Common myeloid progenitor, CD34-positive (primary cell): ENCODE results near the gene FHIT.
A peak's percentile ranks its signal among the peaks of the same experiment; 100 is the strongest.

Experiments used
- CTCF ChIA-PET: fragments of 350-600 bp; sonication (Branson Sonifier 250); formaldehyde crosslinking; loops from one replicate; lab custom pipeline; 2021; ENCODE audit warnings: antibody characterized with exemption; lab: Charles Lee
- POLR2A ChIA-PET: fragments of 350-600 bp; sonication (Branson Sonifier 250); formaldehyde crosslinking; loops from one replicate; lab custom pipeline; 2021; ENCODE audit warnings: antibody characterized with exemption; lab: Charles Lee
- DNase-seq, 3 donors: peaks; one replicate each; pipeline versions ENCODE4 v3.0.0 to v3.0.0-alpha.2; 2013
- H3K27ac ChIP-seq, 2 experiments: 1 replicate in 1 of 2; 2 replicates in 1 of 2; pipeline ENCODE4 v1.7.0; 2013; ENCODE audit warnings: inconsistent platforms in 2 of 2, low read length in 2 of 2, mild to moderate bottlenecking in 2 of 2, low read depth in 1 of 2, moderate library complexity in 1 of 2; ENCODE audit not compliant: severe bottlenecking in 2 of 2, insufficient read depth in 1 of 2, poor library complexity in 1 of 2
- H3K27me3 ChIP-seq, 5 experiments: replicated peaks in 2 of 5; 1 replicate in 3 of 5; 2 replicates in 2 of 5; pipeline versions ENCODE4 v1.6.1 to v1.7.0; 2013; ENCODE audit warnings: low read length in 4 of 5, mild to moderate bottlenecking in 2 of 5, moderate library complexity in 2 of 5, inconsistent platforms in 1 of 5; ENCODE audit not compliant: insufficient read depth in 5 of 5, control insufficient read depth in 4 of 5
- H3K36me3 ChIP-seq, 4 experiments: 1 replicate in 2 of 4; 2 replicates in 2 of 4; pipeline versions ENCODE4 v1.6.1 to v1.7.0; 2013; ENCODE audit warnings: low read length in 3 of 4, control low read depth in 1 of 4, mild to moderate bottlenecking in 1 of 4; ENCODE audit not compliant: control insufficient read depth in 4 of 4, insufficient read depth in 4 of 4
- H3K4me1 ChIP-seq, 4 experiments: 1 replicate in 3 of 4; 2 replicates in 1 of 4; pipeline versions ENCODE4 v1.6.1 to v1.7.1; 2013; ENCODE audit warnings: low read length in 3 of 4, mild to moderate bottlenecking in 3 of 4, control low read depth in 1 of 4, inconsistent platforms in 1 of 4, moderate library complexity in 1 of 4; ENCODE audit not compliant: control insufficient read depth in 4 of 4, insufficient read depth in 4 of 4; ENCODE audit errors: control extremely low read depth in 1 of 4
- H3K4me3 ChIP-seq, 7 experiments: 1 replicate in 4 of 7; 2 replicates in 3 of 7; pipeline versions ENCODE4 v1.5.1 to v1.7.0; 2013; ENCODE audit warnings: mild to moderate bottlenecking in 7 of 7, low read length in 6 of 7, moderate library complexity in 6 of 7, inconsistent platforms in 2 of 7, low read depth in 2 of 7, control low read depth in 1 of 7; ENCODE audit not compliant: insufficient read depth in 4 of 7, control insufficient read depth in 1 of 7; ENCODE audit errors: extremely low read depth in 1 of 7
- H3K9me3 ChIP-seq, 5 experiments: 1 replicate in 4 of 5; 2 replicates in 1 of 5; pipeline versions ENCODE4 v1.6.1 to v1.7.1; 2013; ENCODE audit warnings: low read length in 4 of 5, mild to moderate bottlenecking in 2 of 5, inconsistent platforms in 1 of 5, low read depth in 1 of 5, moderate library complexity in 1 of 5; ENCODE audit not compliant: control insufficient read depth in 4 of 5, insufficient read depth in 2 of 5; ENCODE audit errors: control extremely low read depth in 1 of 5
- WGBS: methylation state at CpG from one replicate; pipeline ENCODE4 v1.1.5; 2013; ENCODE audit not compliant: insufficient coverage; 5-methylcytosine and 5-hydroxymethylcytosine counted together

The FHIT gene

DNA sequence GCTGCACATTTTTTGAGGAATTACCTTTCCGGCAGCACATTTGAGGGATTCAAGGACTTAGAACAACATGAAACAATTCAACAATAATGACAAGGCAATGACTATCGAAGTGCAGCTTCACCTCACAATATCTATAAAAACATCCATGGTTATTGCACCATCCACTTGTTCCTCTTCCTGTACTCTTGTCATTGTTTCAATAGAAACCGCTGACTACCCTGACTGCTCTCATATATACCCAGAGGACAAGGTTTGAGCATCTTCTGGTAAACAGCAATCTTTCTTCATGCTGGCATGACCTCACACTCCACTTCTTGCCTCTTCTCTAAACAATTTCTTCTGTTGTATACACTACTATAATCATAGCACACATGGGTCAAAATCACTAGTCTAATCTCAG is 864.9 kb downstream of the FHIT start:
- DNase-seq: peak in 2 of 3 donors; percentile 3 to 41
- CTCF ChIA-PET: no interaction called here
- Histone ChIP-seq H3K27ac (no peak overlapping the region), H3K4me1 (no peaks in the 10 kb centered on the region), H3K27me3 (no peaks in the 10 kb centered on the region), H3K4me3 (no peak overlapping the region), H3K9me3 (no peaks in the 10 kb centered on the region), H3K36me3 (no peaks in the 10 kb centered on the region)
- POLR2A ChIA-PET: no interaction called here
- WGBS: 62% methylated on average over 3 of the region's 3 CpGs

DNA sequence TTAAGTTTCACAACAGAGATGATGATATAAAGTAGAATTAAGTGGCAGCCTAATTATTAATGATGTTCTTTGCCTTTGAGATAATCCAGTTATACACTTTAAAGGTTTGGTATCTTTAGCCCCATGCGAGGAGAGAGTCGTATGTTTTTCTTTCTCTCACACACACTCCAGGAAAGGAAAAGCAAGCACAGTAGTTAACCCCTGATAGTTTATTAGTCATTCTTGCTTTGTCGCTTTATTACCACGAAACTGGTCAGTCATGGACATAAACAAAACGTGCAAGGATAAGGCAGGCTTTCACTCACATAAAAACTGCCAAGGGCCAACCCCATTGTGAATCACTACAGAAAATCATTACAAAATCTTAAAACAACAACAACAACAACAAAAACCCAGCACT is 866.9 kb downstream of the FHIT start:
- CTCF ChIA-PET: no interaction called here
- H3K9me3 ChIP-seq: no peaks in the 10 kb centered on the region
- 85% methylated on average over 5 of the region's 5 CpGs for WGBS
- no peak for DNase-seq
- POLR2A ChIA-PET: no interaction called here
- H3K4me1 ChIP-seq: no peaks in the 10 kb centered on the region
- no peak overlapping the region for H3K27ac ChIP-seq
- no peak overlapping the region for H3K4me3 ChIP-seq
- no peaks in the 10 kb centered on the region for H3K27me3 ChIP-seq
- no peaks in the 10 kb centered on the region for H3K36me3 ChIP-seq

DNA sequence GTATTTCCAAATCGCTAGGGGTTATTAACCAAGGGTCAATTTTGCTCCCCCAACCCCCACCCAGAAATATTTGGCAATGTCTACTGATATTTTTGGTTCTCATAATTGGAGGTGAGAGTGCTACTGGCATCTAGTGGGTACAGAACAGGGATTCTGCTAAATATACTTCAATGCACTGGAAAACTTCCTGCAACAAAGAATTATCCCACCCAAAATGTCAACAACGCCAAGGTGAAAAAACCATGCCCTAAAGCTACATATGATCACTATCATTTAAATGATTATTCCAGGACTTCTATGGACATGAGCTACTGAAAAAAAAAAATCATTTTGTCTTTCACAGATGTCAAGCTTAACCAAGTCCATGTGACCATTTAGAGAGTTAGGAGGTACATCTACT is 867.9 kb downstream of the FHIT start:
- no peak overlapping the region for H3K4me3 ChIP-seq
- no peaks in the 10 kb centered on the region for H3K36me3 ChIP-seq
- no peaks in the 10 kb centered on the region for H3K27me3 ChIP-seq
- ChIA-PET POLR2A (no interaction called here), CTCF (no interaction called here)
- DNase-seq: no peak
- H3K27ac ChIP-seq: no peak overlapping the region
- 100% methylated on average over 1 of the region's 2 CpGs for WGBS
- H3K4me1 ChIP-seq: no peaks in the 10 kb centered on the region
- no peaks in the 10 kb centered on the region for H3K9me3 ChIP-seq

DNA sequence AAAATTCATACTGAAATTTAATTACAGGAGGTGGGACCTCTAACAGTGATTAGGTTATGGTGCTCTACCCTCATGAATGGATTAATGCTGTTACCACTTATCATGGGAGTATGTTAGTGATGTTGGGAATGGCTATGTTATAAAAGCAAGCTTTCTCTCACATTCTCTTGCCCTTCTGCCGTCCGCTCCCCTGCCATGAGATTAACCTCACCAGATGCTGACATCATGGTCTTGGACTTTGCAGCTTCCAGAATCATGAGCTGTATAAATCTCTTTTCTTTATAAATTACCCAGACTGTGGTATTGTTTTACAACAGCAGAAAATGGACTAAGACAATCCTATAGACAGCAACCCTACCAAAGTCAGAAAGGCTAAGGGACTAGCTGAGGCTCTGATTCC is 884.8 kb downstream of the FHIT start:
- no peak for DNase-seq
- Histone ChIP-seq H3K4me1 (no peaks in the 10 kb centered on the region), H3K9me3 (peaks cover 0 to 4% (median 0%) of the 10 kb centered on the region in 5 experiments), H3K36me3 (no peaks in the 10 kb centered on the region), H3K27me3 (no peaks in the 10 kb centered on the region), H3K4me3 (no peak overlapping the region), H3K27ac (no peak overlapping the region)
- CTCF ChIA-PET: no interaction called here
- POLR2A ChIA-PET: no interaction called here
- WGBS: no CpG with 5 or more reads among the region's 2 CpGs

DNA sequence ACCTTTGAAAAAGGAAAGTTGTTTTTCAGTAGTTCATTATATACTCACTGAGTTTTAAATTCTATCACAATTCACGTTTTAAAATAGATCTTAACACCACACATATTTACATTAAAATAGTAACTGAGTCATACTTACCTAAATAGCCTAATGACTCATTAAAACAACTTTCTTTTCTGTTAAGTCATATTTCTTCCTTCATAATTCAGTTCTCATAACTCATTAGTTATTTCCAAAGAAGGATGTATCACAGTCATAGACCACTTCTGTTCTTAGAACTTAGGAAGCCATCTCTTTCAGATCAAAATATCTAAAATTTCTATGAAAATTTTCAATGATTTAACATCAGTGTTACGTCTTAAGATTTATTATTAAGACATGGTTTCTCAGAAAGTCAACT is 885.9 kb downstream of the FHIT start:
- ChIA-PET CTCF (no interaction called here), POLR2A (no interaction called here)
- H3K9me3 ChIP-seq: peaks cover 0 to 4% (median 0%) of the 10 kb centered on the region in 5 experiments
- H3K4me1 ChIP-seq: no peaks in the 10 kb centered on the region
- no peaks in the 10 kb centered on the region for H3K27me3 ChIP-seq
- no CpG with 5 or more reads among the region's 2 CpGs for WGBS
- no peak overlapping the region for H3K4me3 ChIP-seq
- no peaks in the 10 kb centered on the region for H3K36me3 ChIP-seq
- DNase-seq: no peak
- H3K27ac ChIP-seq: no peak overlapping the region

DNA sequence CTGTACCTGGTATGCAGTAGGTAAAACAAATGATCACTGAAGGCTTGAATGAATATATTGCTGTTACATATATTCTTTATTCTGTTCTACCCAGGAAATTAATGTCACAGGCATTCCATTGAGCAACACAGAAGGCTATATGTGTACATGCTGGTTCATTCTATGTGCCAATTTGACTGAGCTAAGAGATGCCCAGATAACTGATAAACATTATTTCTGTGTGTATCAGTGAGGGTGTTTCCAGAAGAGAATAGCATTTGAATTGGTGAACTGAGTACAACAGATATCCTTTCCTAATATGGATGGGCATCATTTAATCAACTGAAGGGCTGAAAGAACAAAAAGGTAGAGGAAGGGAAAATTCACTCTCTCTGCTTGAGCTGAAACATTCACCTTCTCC is 886.8 kb downstream of the FHIT start:
- Histone ChIP-seq H3K27ac (no peak overlapping the region), H3K36me3 (no peaks in the 10 kb centered on the region), H3K4me3 (no peak overlapping the region), H3K27me3 (no peaks in the 10 kb centered on the region), H3K4me1 (no peaks in the 10 kb centered on the region), H3K9me3 (peaks cover 0 to 4% (median 0%) of the 10 kb centered on the region in 5 experiments)
- no peak for DNase-seq
- CTCF ChIA-PET: no interaction called here
- POLR2A ChIA-PET: no interaction called here

DNA sequence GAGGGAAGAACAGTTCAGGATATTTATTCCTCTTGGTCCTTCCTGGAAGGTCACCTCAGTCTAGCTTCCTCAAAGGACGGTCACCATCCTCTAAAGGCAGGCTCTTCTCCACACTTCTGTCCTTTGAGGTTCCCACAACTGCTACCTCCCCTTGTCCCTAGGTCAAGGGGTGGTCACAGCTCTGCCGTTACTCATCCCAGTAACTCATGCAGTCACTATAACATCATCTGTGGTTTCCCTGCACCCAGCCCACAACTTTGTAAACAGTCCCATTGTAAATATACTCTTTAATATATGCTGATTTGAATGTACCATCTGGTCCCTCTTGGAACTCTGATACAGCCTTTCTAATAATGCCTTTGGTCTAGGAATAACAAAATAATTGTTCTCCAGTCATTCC is 887.4 kb downstream of the FHIT start:
- no peaks in the 10 kb centered on the region for H3K4me1 ChIP-seq
- H3K27me3 ChIP-seq: no peaks in the 10 kb centered on the region
- CTCF ChIA-PET: no interaction called here
- H3K9me3 ChIP-seq: peaks cover 0 to under 1% (median 0%) of the 10 kb centered on the region in 5 experiments
- DNase-seq: no peak
- no peaks in the 10 kb centered on the region for H3K36me3 ChIP-seq
- POLR2A ChIA-PET: no interaction called here
- H3K27ac ChIP-seq: no peak overlapping the region
- no peak overlapping the region for H3K4me3 ChIP-seq
- WGBS: 100% methylated on average over 1 of the region's 2 CpGs
